SK-N-SH (cell line): Measurements from ENCODE around the gene SLX4IP. TPM values are rescaled to one million over a fixed set of nuclear protein-coding genes. Genes with fewer than 3 reads are reported as not detected.

Source experiments
- CTCF ChIA-PET: fragments of 300-600, 350-600 bp; formaldehyde crosslinking; extraction: SDS; loops from one replicate; lab custom pipeline; 2021; lab: Yijun Ruan, JAX
- POLR2A ChIA-PET: fragments of 350-600 bp; sonication (Branson Sonifier 250); formaldehyde crosslinking; extraction: SDS; loops from one replicate; lab custom pipeline; 2020; ENCODE audit warnings: antibody characterized with exemption, inconsistent platforms; lab: Yijun Ruan, JAX
- DNase-seq: peaks from one replicate; pipeline ENCODE4 v3.0.0; 2012
- H2AFZ ChIP-seq: fragments of 200-600 bp; sonication (generic); 2 replicates; pipeline ENCODE4 v1.8.1; 2016; ENCODE audit warnings: antibody characterized with exemption, mild to moderate bottlenecking, low read depth
- H3F3A ChIP-seq: fragments of 200-600 bp; sonication (generic); replicated peaks from 2 replicates; pipeline ENCODE3; 2016; ENCODE audit warnings: antibody characterized with exemption, mild to moderate bottlenecking; ENCODE audit not compliant: insufficient read depth
- H3K27ac ChIP-seq, 2 experiments: fragments of 200-500 bp in 1 of 2; fragments of 200-600 bp in 1 of 2; sonication (Bioruptor generic) in 1 of 2; sonication (generic), shearing (Covaris generic) in 1 of 2; 2 replicates each; pipeline versions ENCODE4 v1.5.1 to v1.6.1; 2014 to 2016; ENCODE audit warnings: low read depth in 2 of 2, inconsistent platforms in 1 of 2, low read length in 1 of 2, mild to moderate bottlenecking in 1 of 2, mixed read lengths in 1 of 2
- H3K27me3 ChIP-seq: fragments of 200-600 bp; sonication (generic), shearing (Covaris generic); 2 replicates; pipeline ENCODE4 v1.6.1; 2016; ENCODE audit warnings: mixed run types; ENCODE audit not compliant: insufficient read depth
- H3K36me3 ChIP-seq, 2 experiments: fragments of 200-500 bp in 1 of 2; fragments of 200-600 bp in 1 of 2; sonication (Bioruptor generic) in 1 of 2; sonication (generic) in 1 of 2; replicated peaks in 1 of 2; 2 replicates each; pipeline versions ENCODE3 to v1.5.1; 2014 to 2016; ENCODE audit warnings: low read length in 1 of 2, mild to moderate bottlenecking in 1 of 2; ENCODE audit not compliant: insufficient read depth in 2 of 2, control insufficient read depth in 1 of 2
- H3K4me1 ChIP-seq, 2 experiments: fragments of 200-500 bp in 1 of 2; fragments of 200-600 bp in 1 of 2; sonication (Bioruptor generic) in 1 of 2; sonication (generic), shearing (Covaris generic) in 1 of 2; 2 replicates each; pipeline versions ENCODE4 v1.5.1 to v1.6.1; 2014 to 2016; ENCODE audit warnings: low read depth in 1 of 2, low read length in 1 of 2, mixed run types in 1 of 2; ENCODE audit not compliant: insufficient read depth in 2 of 2, control insufficient read depth in 1 of 2
- H3K4me2 ChIP-seq: fragments of 200-600 bp; sonication (generic), shearing (Covaris generic); 2 replicates; pipeline ENCODE4 v1.6.1; 2017; ENCODE audit warnings: mixed run types
- H3K4me3 ChIP-seq, 2 experiments: fragments of 200-500 bp in 1 of 2; fragments of 200-600 bp in 1 of 2; sonication (Bioruptor generic) in 1 of 2; sonication (generic), shearing (Covaris generic) in 1 of 2; 2 replicates each; pipeline versions ENCODE4 v1.5.1 to v1.8.1; 2014 to 2016; ENCODE audit warnings: low read depth in 2 of 2, inconsistent platforms in 1 of 2, low read length in 1 of 2, mild to moderate bottlenecking in 1 of 2, mixed read lengths in 1 of 2, moderate library complexity in 1 of 2
- H3K79me2 ChIP-seq: fragments of 200-600 bp; sonication (generic); 2 replicates; pipeline ENCODE4 v1.8.1; 2017; ENCODE audit warnings: mild to moderate bottlenecking; ENCODE audit not compliant: insufficient read depth
- H3K9ac ChIP-seq: fragments of 200-600 bp; sonication (generic); 2 replicates; pipeline ENCODE4 v1.6.1; 2017; ENCODE audit warnings: mixed run types
- H3K9me2 ChIP-seq: fragments of 200-600 bp; sonication (generic); 2 replicates; pipeline ENCODE4 v1.6.1; 2017; ENCODE audit warnings: mixed run types
- H3K9me3 ChIP-seq: fragments of 200-600 bp; sonication (generic); 2 replicates; pipeline ENCODE4 v1.6.1; 2017; ENCODE audit warnings: mixed run types, mild to moderate bottlenecking, moderate library complexity
- H4K20me1 ChIP-seq: fragments of 200-600 bp; sonication (generic); 2 replicates; pipeline ENCODE4 v1.6.1; 2017; ENCODE audit warnings: mild to moderate bottlenecking, mixed run types; ENCODE audit not compliant: insufficient read depth
- ELF1 ChIP-seq: IDR thresholded peaks from 2 replicates; pipeline ENCODE4 v1.4.0; 2012
- EP300 ChIP-seq, 2 experiments: IDR thresholded peaks; 2 replicates each; pipeline versions ENCODE4 v1.4.0 to v1.6.1; 2012; ENCODE audit warnings: borderline replicate concordance in 1 of 2, low read depth in 1 of 2, low read length in 1 of 2
- EZH2phosphoT487 ChIP-seq: fragments of 200-600 bp; sonication (generic); IDR thresholded peaks from 2 replicates; pipeline ENCODE4 v1.6.1; 2017; ENCODE audit warnings: low read depth, mixed run types, mild to moderate bottlenecking, antibody characterized with exemption, moderate library complexity, borderline replicate concordance
- FOXM1 ChIP-seq: IDR thresholded peaks from 2 replicates; pipeline ENCODE4 v1.4.0; 2012; ENCODE audit warnings: low read depth, mild to moderate bottlenecking
- GABPA ChIP-seq: IDR thresholded peaks from 2 replicates; pipeline ENCODE4 v1.4.0; 2012; ENCODE audit warnings: low read depth, mild to moderate bottlenecking
- IRF3 ChIP-seq: fragments of 150-350 bp; IDR thresholded peaks from 2 replicates; pipeline ENCODE4 v1.6.1; 2016; ENCODE audit warnings: mild to moderate bottlenecking, low read depth, low read length
- JUND ChIP-seq: IDR thresholded peaks from 2 replicates; pipeline ENCODE4 v1.4.0; 2012
- MEF2A ChIP-seq: IDR thresholded peaks from 2 replicates; pipeline ENCODE4 v1.4.0; 2012; ENCODE audit warnings: low read depth, borderline replicate concordance
- MXI1 ChIP-seq: IDR thresholded peaks from 2 replicates; pipeline ENCODE4 v1.6.1; 2012; ENCODE audit warnings: mild to moderate bottlenecking, low read depth, low read length, improper control_type of control experiment
- NRF1 ChIP-seq: IDR thresholded peaks from 2 replicates; pipeline ENCODE4 v1.6.1; 2012; ENCODE audit warnings: low read depth, mild to moderate bottlenecking, low read length
- POLR2AphosphoS5 ChIP-seq: IDR thresholded peaks from 2 replicates; pipeline ENCODE4 v1.6.1; 2012; ENCODE audit warnings: low read depth, low read length
- RCOR1 ChIP-seq: fragments of 150-350 bp; IDR thresholded peaks from 2 replicates; pipeline ENCODE4 v1.6.1; 2017; ENCODE audit warnings: antibody characterized with exemption, low read length
- REST ChIP-seq: IDR thresholded peaks from 2 replicates; pipeline ENCODE4 v1.6.1; 2012; ENCODE audit warnings: mild to moderate bottlenecking, low read depth, low read length, moderate library complexity
- SIN3A ChIP-seq: IDR thresholded peaks from 2 replicates; pipeline ENCODE4 v1.6.1; 2012; ENCODE audit warnings: low read depth, mild to moderate bottlenecking, low read length, moderate library complexity, borderline replicate concordance
- TAF1 ChIP-seq: IDR thresholded peaks from 2 replicates; pipeline ENCODE4 v1.6.1; 2012; ENCODE audit warnings: low read depth, mild to moderate bottlenecking, low read length, moderate library complexity, borderline replicate concordance
- TCF12 ChIP-seq: IDR thresholded peaks from 2 replicates; pipeline ENCODE4 v1.4.0; 2012
- USF1 ChIP-seq: IDR thresholded peaks from 2 replicates; pipeline ENCODE4 v1.4.0; 2012; ENCODE audit warnings: low read depth, borderline replicate concordance
- USF2 ChIP-seq: fragments of 150-350 bp; IDR thresholded peaks from 2 replicates; pipeline ENCODE4 v1.6.1; 2017; ENCODE audit warnings: antibody characterized with exemption, low read length, low read depth, borderline replicate concordance
- YY1 ChIP-seq: IDR thresholded peaks from 2 replicates; pipeline ENCODE4 v1.4.0; 2012; ENCODE audit warnings: low read depth, mild to moderate bottlenecking
- ZBTB33 ChIP-seq: IDR thresholded peaks from 2 replicates; pipeline ENCODE4 v1.4.0; 2012; ENCODE audit warnings: low read depth, borderline replicate concordance
- WGBS: methylation state at CpG from one replicate; pipeline ENCODE4 v1.1.6; 2017; ENCODE audit warnings: low lambda C conversion rate; 5-methylcytosine and 5-hydroxymethylcytosine counted together
- polyA plus RNA-seq, 3 experiments: library from polyadenylated mRNA; depleted of rRNA; stranded (reverse); fragments of >200 nt; gene quantifications; 2 replicates each; pipeline ENCODE4 v1.2.3, GENCODE V29; 2012

SLX4IP gene
- polyA plus RNA-seq, 1 of the 3 experiments (the other 2 are of a cell fraction), result 1.3 TPM

GRCh38 chr20:10489853-10490252 is 54.7 kb downstream of the SLX4IP start:
- CTCF ChIA-PET, result interaction anchor here (1.5 kb wide), 1 partner anchor 38 kb away, joined by 4 read pairs; no protein-coding TSS in a partner anchor
- Histone ChIP-seq H3K4me3 (no peak overlapping the region), H2AFZ (no peak overlapping the region), H4K20me1 (no peaks in the 10 kb centered on the region), H3K36me3 (no peaks in the 10 kb centered on the region), H3K4me2 (no peak overlapping the region), H3K79me2 (no peaks in the 10 kb centered on the region; the same call in 1 of the 2 replicates), H3K9ac (no peak overlapping the region), H3K27me3 (no peaks in the 10 kb centered on the region), H3K27ac (no peak overlapping the region), H3K9me3 (no peaks in the 10 kb centered on the region), H3K4me1 (no peaks in the 10 kb centered on the region; a peak in 3 of 4 replicates), H3F3A (no peaks in the 10 kb centered on the region)
- 92% methylated on average over 1 of the region's 1 CpG for WGBS
- POLR2A ChIA-PET, result no interaction called here
- no peak for DNase-seq
- no peak for TF ChIP-seq EZH2phosphoT487
- no peak for TF ChIP-seq ELF1
- TF ChIP-seq POLR2AphosphoS5, result no peak
- TF ChIP-seq ZBTB33, result no peak
- TF ChIP-seq, all 33 proteins: peak for 0
- H3K9me2 ChIP-seq, result no peaks in the 10 kb centered on the region

GRCh38 chr20:10490257-10490656 is 55.2 kb downstream of the SLX4IP start:
- Histone ChIP-seq H3K4me3 (no peak overlapping the region), H3K4me2 (no peak overlapping the region), H3K4me1 (no peaks in the 10 kb centered on the region; a peak in 3 of 4 replicates), H3K9me2 (no peaks in the 10 kb centered on the region), H3K27ac (no peak overlapping the region), H3K36me3 (no peaks in the 10 kb centered on the region), H2AFZ (no peak overlapping the region), H3K79me2 (no peaks in the 10 kb centered on the region; the same call in 1 of the 2 replicates), H3F3A (no peaks in the 10 kb centered on the region), H4K20me1 (no peaks in the 10 kb centered on the region), H3K9me3 (no peaks in the 10 kb centered on the region), H3K27me3 (no peaks in the 10 kb centered on the region), H3K9ac (no peak overlapping the region)
- WGBS, result 92% methylated on average over 2 of the region's 2 CpGs
- no peak for DNase-seq
- CTCF ChIA-PET, result interaction anchor here (1.5 kb wide), 1 partner anchor 37 kb away, joined by 4 read pairs; no protein-coding TSS in a partner anchor
- POLR2A ChIA-PET, result no interaction called here
- TF ChIP-seq EZH2phosphoT487 (no peak), EP300 (IDR thresholded peaks at IDR 0.05; ENCODE audit: borderline replicate concordance in 1 of 2, low read depth in 1 of 2, low read length in 1 of 2) (no peak), IRF3 (no peak), NRF1 (no peak), POLR2AphosphoS5 (no peak), REST (no peak), TCF12 (no peak), SIN3A (no peak), RCOR1 (no peak), MEF2A (no peak), TAF1 (no peak), YY1 (no peak), GABPA (no peak), MXI1 (no peak), USF1 (no peak), JUND (no peak), FOXM1 (no peak), USF2 (no peak)
